DND-41 (cell line): ENCODE data around the gene DLGAP4.

Experiments used
- CTCF ChIP-seq: IDR thresholded peaks from 2 replicates; pipeline ENCODE4 v1.5.1; 2012; ENCODE audit warnings: borderline replicate concordance, low read length, moderate library complexity, mild to moderate bottlenecking; ENCODE audit not compliant: poor library complexity, severe bottlenecking; ENCODE audit errors: extremely low read depth
- EZH2 ChIP-seq: IDR thresholded peaks from 3 replicates; pipeline ENCODE4 v1.6.1; 2012; ENCODE audit warnings: borderline replicate concordance, low read depth, mild to moderate bottlenecking, moderate library complexity, low read length, inconsistent platforms; ENCODE audit not compliant: severe bottlenecking

DNA sequence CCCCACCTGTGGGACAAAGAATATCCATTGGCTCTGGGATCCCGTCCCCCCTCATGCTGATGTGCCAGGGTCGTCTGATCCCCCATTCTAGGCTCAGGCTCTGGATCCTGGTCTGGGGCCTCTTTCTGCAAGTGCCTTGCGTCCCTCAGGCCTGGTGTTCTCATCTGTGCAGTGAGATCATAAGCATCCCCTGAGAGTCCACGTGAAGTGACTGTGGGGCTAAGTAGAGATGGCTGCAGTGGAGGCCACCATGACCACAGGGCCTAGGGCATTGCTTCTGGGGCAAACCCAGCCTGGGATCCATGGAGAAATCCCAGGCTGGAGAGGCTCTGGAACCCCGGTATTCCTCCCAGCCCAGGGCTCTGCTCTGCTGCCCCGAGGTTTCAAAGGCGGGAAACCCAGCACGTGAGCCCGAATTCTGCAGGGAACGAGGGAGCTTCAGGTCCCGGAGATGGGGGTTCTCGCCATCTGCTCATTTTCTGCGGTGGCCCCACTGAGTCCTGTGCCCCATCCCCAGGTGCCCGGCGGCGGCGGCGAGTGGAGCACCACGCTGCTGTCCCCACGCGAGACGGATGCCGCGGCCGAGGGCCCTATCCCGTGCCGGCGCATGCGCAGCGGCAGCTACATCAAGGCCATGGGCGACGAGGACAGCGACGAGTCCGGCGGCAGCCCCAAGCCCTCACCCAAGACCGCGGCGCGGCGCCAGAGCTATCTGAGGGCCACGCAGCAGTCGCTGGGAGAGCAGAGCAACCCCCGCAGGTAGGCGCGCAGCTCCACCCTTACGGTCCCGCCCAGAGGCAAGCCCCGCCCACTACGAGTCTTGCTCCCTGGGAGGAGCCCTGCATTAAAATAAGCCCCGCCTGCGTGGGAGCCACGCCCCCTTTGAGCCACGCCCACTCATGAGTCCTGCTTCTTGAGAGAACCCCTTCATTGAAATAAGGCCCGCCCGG lies 129.7 kb downstream of the DLGAP4 start:
- TF ChIP-seq CTCF (no peak), EZH2 (no peak)
